ENCODE results near the gene ZBED4.

ZBED4 gene

GRCh38 chr22:49869845-49870712, 16.4 kb downstream of the ZBED4 start:
- Mint-ChIP-seq H3K36me3 (ENCODE audit: low read depth) (peaks cover 70% of the 10 kb centered on the region), H3K9me3 (peaks cover 43% of the 10 kb centered on the region), H3K4me1 (ENCODE audit: low read depth) (peaks cover 71% of the 10 kb centered on the region), H3K4me3 (peak overlapping the region; percentile 63), H3K27ac (peak overlapping the region; percentile 82), H3K27me3 (ENCODE audit: low read depth) (no peaks in the 10 kb centered on the region)
- DNase-seq (ENCODE audit: low spot score), result peak; percentile 56

- H3K27me3 Mint-ChIP-seq (ENCODE audit: low read depth), result no peaks in the 10 kb centered on the region
- H3K4me3 Mint-ChIP-seq, result no peak overlapping the region
- H3K4me1 Mint-ChIP-seq (ENCODE audit: low read depth), result peaks cover 62% of the 10 kb centered on the region
- no peak overlapping the region for H3K27ac Mint-ChIP-seq
- DNase-seq (ENCODE audit: low spot score), result no peak
- peaks cover 70% of the 10 kb centered on the region for H3K36me3 Mint-ChIP-seq (ENCODE audit: low read depth)
- peaks cover 32% of the 10 kb centered on the region for H3K9me3 Mint-ChIP-seq
Observed at GRCh38 chr22:49871482-49871881, 17.8 kb downstream of the ZBED4 start.

GRCh38 chr22:49872347-49872746, 18.7 kb downstream of the ZBED4 start:
- Mint-ChIP-seq H3K4me3 (no peak overlapping the region), H3K36me3 (ENCODE audit: low read depth) (peaks cover 67% of the 10 kb centered on the region), H3K9me3 (peaks cover 23% of the 10 kb centered on the region), H3K4me1 (ENCODE audit: low read depth) (peaks cover 54% of the 10 kb centered on the region), H3K27ac (no peak overlapping the region), H3K27me3 (ENCODE audit: low read depth) (no peaks in the 10 kb centered on the region)
- DNase-seq (ENCODE audit: low spot score), result no peak

GRCh38 chr22:49873228-49873940, 19.7 kb downstream of the ZBED4 start:
- Mint-ChIP-seq H3K27ac (no peak overlapping the region), H3K4me1 (ENCODE audit: low read depth) (peaks cover 49% of the 10 kb centered on the region)

GRCh38 chr22:49877642-49878041, 24.0 kb downstream of the ZBED4 start:
- H3K27ac Mint-ChIP-seq, result peak overlapping the region; percentile 31
- no peaks in the 10 kb centered on the region for H3K27me3 Mint-ChIP-seq (ENCODE audit: low read depth)
- peaks cover 61% of the 10 kb centered on the region for H3K36me3 Mint-ChIP-seq (ENCODE audit: low read depth)
- DNase-seq (ENCODE audit: low spot score), result no peak
- no peak overlapping the region for H3K4me3 Mint-ChIP-seq
- peaks cover 12% of the 10 kb centered on the region for H3K9me3 Mint-ChIP-seq
- H3K4me1 Mint-ChIP-seq (ENCODE audit: low read depth), result peaks cover 43% of the 10 kb centered on the region

More at GRCh38 chr22:49873228-49873940, 19.7 kb downstream of the ZBED4 start:
- Mint-ChIP-seq H3K9me3 (peaks cover 23% of the 10 kb centered on the region), H3K27me3 (ENCODE audit: low read depth) (no peaks in the 10 kb centered on the region), H3K4me3 (no peak overlapping the region), H3K36me3 (ENCODE audit: low read depth) (peaks cover 65% of the 10 kb centered on the region)
- DNase-seq (ENCODE audit: low spot score), result no peak

- H3K27ac Mint-ChIP-seq, result peak overlapping the region; percentile 15
- peaks cover 12% of the 10 kb centered on the region for H3K9me3 Mint-ChIP-seq
- no peak for DNase-seq (ENCODE audit: low spot score)
- H3K4me3 Mint-ChIP-seq, result no peak overlapping the region
- peaks cover 45% of the 10 kb centered on the region for H3K4me1 Mint-ChIP-seq (ENCODE audit: low read depth)
- H3K36me3 Mint-ChIP-seq (ENCODE audit: low read depth), result peaks cover 57% of the 10 kb centered on the region
- H3K27me3 Mint-ChIP-seq (ENCODE audit: low read depth), result no peaks in the 10 kb centered on the region
Observed at GRCh38 chr22:49878206-49878605, 24.6 kb downstream of the ZBED4 start.

- Mint-ChIP-seq H3K4me1 (ENCODE audit: low read depth) (peaks cover 37% of the 10 kb centered on the region), H3K36me3 (ENCODE audit: low read depth) (peaks cover 56% of the 10 kb centered on the region), H3K9me3 (peaks cover 12% of the 10 kb centered on the region), H3K27ac (peak overlapping the region; percentile 86), H3K4me3 (peak overlapping the region; percentile 71), H3K27me3 (ENCODE audit: low read depth) (no peaks in the 10 kb centered on the region)
- no peak for DNase-seq (ENCODE audit: low spot score)
Observed at GRCh38 chr22:49879871-49880270, 26.2 kb downstream of the ZBED4 start.

- peak overlapping the region; percentile 71 for H3K4me3 Mint-ChIP-seq
- H3K27me3 Mint-ChIP-seq (ENCODE audit: low read depth), result no peaks in the 10 kb centered on the region
- H3K9me3 Mint-ChIP-seq, result peaks cover 12% of the 10 kb centered on the region
- peaks cover 54% of the 10 kb centered on the region for H3K36me3 Mint-ChIP-seq (ENCODE audit: low read depth)
- H3K4me1 Mint-ChIP-seq (ENCODE audit: low read depth), result peaks cover 37% of the 10 kb centered on the region
- H3K27ac Mint-ChIP-seq, result peak overlapping the region; percentile 86
- DNase-seq (ENCODE audit: low spot score), result peak; percentile 32
Observed at GRCh38 chr22:49880281-49880680, 26.6 kb downstream of the ZBED4 start.

- H3K9me3 Mint-ChIP-seq, result peaks cover 12% of the 10 kb centered on the region
- H3K4me3 Mint-ChIP-seq, result peak overlapping the region; percentile 25
Observed at GRCh38 chr22:49881856-49882255, 28.2 kb downstream of the ZBED4 start.

GRCh38 chr22:49882519-49883293, 29.1 kb downstream of the ZBED4 start:
- Mint-ChIP-seq H3K9me3 (peaks cover 10% of the 10 kb centered on the region), H3K36me3 (ENCODE audit: low read depth) (peaks cover 55% of the 10 kb centered on the region), H3K27me3 (ENCODE audit: low read depth) (no peaks in the 10 kb centered on the region), H3K4me3 (no peak overlapping the region), H3K4me1 (ENCODE audit: low read depth) (peaks cover 36% of the 10 kb centered on the region), H3K27ac (peak overlapping the region; percentile 60)
- DNase-seq (ENCODE audit: low spot score), result no peak

More at GRCh38 chr22:49881856-49882255, 28.2 kb downstream of the ZBED4 start:
- H3K27me3 Mint-ChIP-seq (ENCODE audit: low read depth), result no peaks in the 10 kb centered on the region
- peak overlapping the region; percentile 32 for H3K27ac Mint-ChIP-seq
- peaks cover 37% of the 10 kb centered on the region for H3K4me1 Mint-ChIP-seq (ENCODE audit: low read depth)
- no peak for DNase-seq (ENCODE audit: low spot score)
- peaks cover 50% of the 10 kb centered on the region for H3K36me3 Mint-ChIP-seq (ENCODE audit: low read depth)

GRCh38 chr22:49883294-49883640, 29.6 kb downstream of the ZBED4 start:
- H3K4me1 Mint-ChIP-seq (ENCODE audit: low read depth), result peaks cover 33% of the 10 kb centered on the region
- H3K27ac Mint-ChIP-seq, result no peak overlapping the region
- no peak for DNase-seq (ENCODE audit: low spot score)
- peaks cover 55% of the 10 kb centered on the region for H3K36me3 Mint-ChIP-seq (ENCODE audit: low read depth)
- H3K27me3 Mint-ChIP-seq (ENCODE audit: low read depth), result no peaks in the 10 kb centered on the region
- H3K9me3 Mint-ChIP-seq, result peaks cover 7% of the 10 kb centered on the region
- H3K4me3 Mint-ChIP-seq, result no peak overlapping the region

- Mint-ChIP-seq H3K9me3 (peaks cover 3% of the 10 kb centered on the region), H3K36me3 (ENCODE audit: low read depth) (peaks cover 58% of the 10 kb centered on the region), H3K4me3 (no peak overlapping the region), H3K4me1 (ENCODE audit: low read depth) (peaks cover 29% of the 10 kb centered on the region), H3K27ac (no peak overlapping the region), H3K27me3 (ENCODE audit: low read depth) (no peaks in the 10 kb centered on the region)
- DNase-seq (ENCODE audit: low spot score), result no peak
Observed at GRCh38 chr22:49884075-49884474, 30.4 kb downstream of the ZBED4 start.

- H3K4me3 Mint-ChIP-seq, result no peak overlapping the region
- peaks cover 3% of the 10 kb centered on the region for H3K9me3 Mint-ChIP-seq
- H3K27me3 Mint-ChIP-seq (ENCODE audit: low read depth), result no peaks in the 10 kb centered on the region
- H3K36me3 Mint-ChIP-seq (ENCODE audit: low read depth), result peaks cover 62% of the 10 kb centered on the region
- no peak overlapping the region for H3K27ac Mint-ChIP-seq
- DNase-seq (ENCODE audit: low spot score), result no peak
- H3K4me1 Mint-ChIP-seq (ENCODE audit: low read depth), result peaks cover 29% of the 10 kb centered on the region
Observed at GRCh38 chr22:49884503-49885260, 31.0 kb downstream of the ZBED4 start.
